HG03097 (cell line): ENCODE measurements around the gene PAH.

ENCODE experiments used
- ATAC-seq: cut with Tn5 transposase; IDR thresholded peaks from one replicate; pipeline ENCODE4 v1.9.1; 2021; ENCODE audit not compliant: unreplicated experiment, low FRiP score

Gene PAH

DNA sequence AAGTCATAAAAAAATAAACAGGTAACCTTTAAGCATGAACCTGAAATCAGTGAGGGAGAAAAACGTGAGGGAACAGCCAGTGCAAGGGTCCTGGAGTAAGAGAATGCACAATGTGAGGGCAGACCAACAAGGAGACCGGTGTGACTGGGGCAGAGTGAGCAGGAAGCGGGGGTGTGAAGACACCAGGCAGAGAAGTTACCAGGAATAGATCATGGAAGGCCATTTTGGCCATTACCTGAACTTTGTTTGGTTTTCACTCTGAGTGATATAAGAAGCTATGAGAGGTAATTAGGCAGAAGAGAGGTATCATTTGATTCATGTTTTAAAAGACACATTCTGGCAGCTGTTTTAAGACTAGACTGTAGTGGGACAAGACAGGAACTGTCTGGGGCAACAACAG lies 15.0 kb downstream of the PAH start:
- ATAC-seq, result no peak

- ATAC-seq, result no peak
Measured at GRCh38 chr12:102900389-102900788, 16.7 kb downstream of the PAH start.

DNA sequence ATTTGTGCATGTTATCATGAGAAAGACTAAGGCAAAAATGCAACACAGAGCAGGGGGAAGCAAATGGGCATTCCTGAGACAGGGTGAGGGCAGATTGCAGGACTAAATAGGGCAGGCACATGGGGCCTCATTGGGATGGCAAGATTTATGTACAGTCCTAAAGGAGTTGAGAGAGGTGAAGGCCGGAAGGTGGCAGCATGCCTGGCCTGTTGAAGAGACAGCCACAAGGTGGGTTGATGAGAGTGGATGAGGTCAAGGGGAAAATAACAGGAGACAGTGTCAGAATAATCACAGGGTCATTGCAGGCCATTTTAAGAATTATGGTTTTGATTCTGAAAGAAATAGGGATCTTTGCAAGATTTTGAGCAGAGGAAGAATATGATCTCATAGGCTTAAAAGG lies 21.0 kb downstream of the PAH start:
- ATAC-seq, result no peak

DNA sequence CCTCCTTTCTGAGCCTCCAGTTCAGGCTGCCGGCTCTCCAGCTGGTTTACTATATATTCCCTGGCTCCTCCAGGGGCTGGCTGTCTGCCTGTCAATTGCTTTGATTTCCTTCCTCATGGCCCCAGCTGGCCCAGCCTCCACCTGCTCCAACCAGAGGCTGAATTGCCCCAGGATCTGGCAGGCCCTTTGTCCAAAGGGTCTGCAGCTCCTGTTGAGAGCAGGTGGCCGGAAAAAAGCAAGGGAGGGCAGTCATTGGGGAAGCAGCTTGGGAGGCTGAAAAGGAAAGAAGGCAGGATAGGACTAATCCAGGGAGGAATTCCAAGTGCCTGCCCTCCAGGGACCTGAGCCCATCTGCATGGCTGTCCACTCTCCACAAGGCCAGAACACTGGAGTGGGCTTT lies 25.3 kb downstream of the PAH start:
- ATAC-seq, result no peak

DNA sequence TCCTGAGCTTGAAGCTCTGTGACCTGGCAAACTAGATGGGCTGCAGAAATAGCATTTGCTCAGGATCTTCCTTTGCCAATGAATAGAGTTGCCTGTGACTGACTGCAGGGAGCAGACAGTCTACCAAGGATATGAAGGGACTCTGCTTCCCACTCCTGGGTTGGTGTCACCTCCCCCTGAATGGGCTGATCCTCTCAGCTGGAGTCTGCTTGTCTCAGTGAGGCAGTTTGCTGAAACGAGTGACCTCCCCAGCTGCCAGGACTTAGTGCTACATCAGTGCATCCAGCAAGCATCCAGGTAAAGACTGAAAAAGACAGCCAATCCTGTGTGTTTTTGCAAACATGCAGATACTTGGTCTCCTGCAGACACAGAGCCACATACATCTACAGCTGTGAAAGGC lies 28.5 kb downstream of the PAH start:
- no peak for ATAC-seq

GRCh38 chr12:102885043-102885932 lies 31.8 kb downstream of the PAH start:
- ATAC-seq, result no peak

GRCh38 chr12:102883204-102883799 lies 33.7 kb downstream of the PAH start:
- no peak for ATAC-seq

GRCh38 chr12:102880783-102881182 lies 36.3 kb downstream of the PAH start:
- no peak for ATAC-seq

DNA sequence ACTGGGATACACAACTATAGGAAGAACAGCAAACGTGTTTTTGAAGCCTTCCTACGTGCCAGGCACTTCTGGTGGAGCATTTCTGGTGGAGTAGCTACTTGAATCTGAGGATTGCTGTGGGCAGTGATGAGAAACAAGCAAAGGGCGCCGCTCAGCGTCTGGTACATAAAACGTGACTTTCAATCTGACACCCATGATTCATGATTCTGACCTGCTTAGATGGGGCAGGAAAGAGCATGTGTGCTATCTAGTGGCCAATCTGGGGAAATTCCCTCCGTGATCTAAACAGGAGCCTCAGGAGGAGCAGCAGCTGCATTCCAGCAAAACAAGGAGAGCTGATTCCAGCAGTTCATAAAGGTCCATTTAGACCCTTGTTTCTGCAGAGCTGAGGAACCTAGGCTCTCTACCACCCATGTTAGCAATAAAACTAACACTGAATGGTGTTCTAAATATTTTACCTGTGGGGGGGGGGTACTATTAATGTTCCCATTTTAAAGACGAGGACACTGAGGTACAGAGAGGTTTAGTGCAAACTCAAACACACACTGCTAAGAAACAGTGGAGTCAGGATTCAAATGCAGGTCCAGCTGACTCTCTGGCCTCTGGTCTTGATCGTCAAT lies 37.8 kb downstream of the PAH start:
- no peak for ATAC-seq

- no peak for ATAC-seq
Measured at GRCh38 chr12:102876883-102877282, 40.2 kb downstream of the PAH start.

- ATAC-seq, result no peak
Measured at GRCh38 chr12:102874819-102875218, 42.2 kb downstream of the PAH start.

DNA sequence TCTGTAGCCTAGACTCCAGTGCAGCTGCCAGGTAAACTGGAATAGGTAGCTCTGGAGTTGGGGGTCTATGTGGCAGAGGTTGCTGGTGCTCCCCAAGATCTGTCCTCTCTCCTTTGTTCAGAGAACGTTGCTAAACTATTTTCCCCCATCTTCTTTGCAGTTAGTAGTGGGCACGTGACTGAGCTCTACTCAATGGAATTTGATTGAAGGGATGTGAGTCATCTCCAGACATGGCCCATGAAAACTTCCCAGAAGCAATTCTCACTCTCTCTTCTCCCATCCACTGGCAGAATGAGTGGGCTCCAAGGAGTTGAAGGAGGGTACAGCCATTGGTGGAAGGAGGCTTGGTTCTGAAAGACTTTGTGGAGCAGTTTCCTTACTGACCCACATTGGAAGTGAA lies 44.0 kb downstream of the PAH start:
- no peak for ATAC-seq

- no peak for ATAC-seq
Measured at GRCh38 chr12:102871014-102871413, 46.0 kb downstream of the PAH start.

DNA sequence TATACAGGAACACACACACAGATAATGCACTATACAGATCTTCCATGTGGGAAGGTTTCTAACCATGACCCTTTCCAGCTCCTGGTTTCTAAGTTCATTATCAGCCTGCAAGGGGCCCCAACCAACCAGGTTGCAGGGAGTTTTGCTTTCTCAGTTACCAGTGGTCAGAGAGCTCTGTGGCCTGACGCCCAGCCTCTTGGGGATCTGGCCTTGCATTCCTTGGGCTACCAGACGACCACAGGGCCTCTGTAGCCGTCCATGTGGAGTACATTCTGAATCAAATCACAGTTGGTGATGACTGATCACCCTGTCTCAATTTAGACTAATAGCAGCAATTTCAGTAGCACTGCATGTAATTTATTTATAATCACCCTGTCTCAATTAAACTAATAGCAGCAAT lies 47.5 kb downstream of the PAH start:
- no peak for ATAC-seq

DNA sequence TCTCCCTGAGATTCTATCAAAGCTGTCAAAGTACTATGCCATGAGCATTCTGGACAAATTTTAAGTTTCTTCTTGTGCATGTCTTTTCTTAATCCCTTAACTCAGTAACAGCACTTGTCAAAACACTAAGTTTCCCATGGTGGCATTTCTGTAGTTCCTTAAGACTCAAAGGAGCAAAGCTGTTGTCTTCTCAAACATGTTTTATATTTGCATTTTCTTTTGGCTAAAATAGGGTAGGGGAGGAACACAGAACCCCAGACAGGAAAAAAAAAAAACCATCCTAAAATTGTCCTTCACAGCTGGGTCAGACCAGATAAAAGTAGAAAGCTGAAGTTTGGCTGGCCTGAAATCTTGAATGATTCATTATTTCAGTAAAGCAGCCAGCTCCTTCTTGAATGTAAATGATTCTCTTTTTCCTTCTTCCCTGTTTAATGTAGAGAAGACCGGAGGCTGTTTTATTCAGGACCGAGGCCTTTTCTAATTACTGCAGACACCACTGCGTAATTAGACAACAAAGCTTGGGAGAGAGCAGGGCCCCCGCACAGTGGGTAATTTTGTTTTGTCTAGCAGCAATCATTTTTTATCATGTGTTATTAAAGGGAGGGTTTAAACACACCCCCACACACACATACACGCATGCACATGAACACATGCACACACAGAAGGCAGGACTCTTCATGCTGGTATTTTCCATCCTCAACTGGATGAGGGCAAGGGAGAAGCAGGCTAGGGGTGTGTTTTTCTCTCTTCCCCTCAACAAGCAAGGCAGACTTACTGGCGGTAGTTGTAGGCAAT lies 51.0 kb downstream of the PAH start:
- ATAC-seq, result no peak

DNA sequence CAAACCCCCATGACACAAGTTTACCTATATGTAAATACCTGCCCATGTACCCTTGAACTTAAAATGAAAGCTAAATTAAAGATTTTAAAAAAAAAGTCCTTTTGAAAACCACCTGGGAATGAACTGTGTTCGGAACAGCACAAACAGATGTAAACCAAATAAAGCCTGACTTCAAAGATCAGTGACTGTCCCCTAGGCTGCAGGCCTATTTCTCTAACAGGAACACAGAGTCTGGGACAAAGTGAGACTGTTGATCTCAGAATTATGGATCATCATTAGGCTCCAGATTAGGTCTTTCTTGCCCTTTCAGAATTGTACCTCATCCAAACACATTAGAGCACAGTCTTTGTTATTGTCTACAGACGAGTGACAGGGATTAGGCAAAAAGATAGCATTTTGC lies 54.6 kb downstream of the PAH start:
- no peak for ATAC-seq

- no peak for ATAC-seq
Measured at GRCh38 chr12:102851246-102851645, 65.8 kb downstream of the PAH start.

DNA sequence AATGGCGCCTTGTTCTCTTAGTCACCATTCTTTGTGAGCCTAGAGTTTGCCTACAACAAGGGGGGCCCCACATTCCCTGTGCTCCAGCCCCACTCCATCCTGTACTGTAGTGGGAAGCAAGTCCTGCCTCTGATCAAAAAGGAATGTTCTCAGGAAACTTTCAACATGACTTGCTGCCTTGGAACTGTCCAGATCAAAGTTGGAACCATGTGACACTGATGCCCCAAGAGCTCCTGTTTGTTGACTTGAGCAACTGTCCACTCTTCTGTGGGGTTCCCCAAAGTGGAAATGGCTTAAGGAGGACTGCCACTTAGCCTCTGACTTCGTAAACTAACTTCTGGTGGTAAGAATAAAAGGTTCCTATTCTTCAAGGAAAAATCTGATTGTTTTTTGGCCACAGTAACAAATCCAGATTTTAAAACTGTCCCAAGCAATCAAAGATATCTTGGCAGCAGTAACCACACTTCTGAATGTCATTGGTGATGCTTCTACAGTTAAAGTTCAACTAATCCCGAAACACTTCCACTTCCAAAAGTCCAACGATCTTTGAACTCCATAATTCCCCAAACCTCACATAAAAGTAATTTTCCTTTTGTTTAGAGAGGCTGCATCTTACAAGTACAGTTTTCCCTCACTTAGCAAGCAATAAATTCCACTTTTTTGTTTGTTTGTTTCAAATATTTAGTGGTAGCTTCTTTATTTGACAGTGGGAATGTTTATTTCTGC lies 67.2 kb downstream of the PAH start:
- ATAC-seq, result no peak

GRCh38 chr12:102848832-102849231 lies 68.2 kb downstream of the PAH start:
- ATAC-seq, result no peak

- ATAC-seq, result no peak
Measured at GRCh38 chr12:102847131-102847530, 69.9 kb downstream of the PAH start.
